Raji (cell line): ENCODE measurements around the gene ZNF628.
A peak's percentile ranks its signal among the peaks of the same experiment; 100 is the strongest.

ENCODE experiments used
- POLR2A ChIP-seq: IDR thresholded peaks from 2 replicates; pipeline ENCODE4 v1.6.1; 2011; ENCODE audit warnings: low read depth, low read length, control low read depth; ENCODE audit not compliant: insufficient read depth

ZNF628 gene

GRCh38 chr19:55504981-55505380 lies 28.6 kb downstream of the ZNF628 start:
- no peak for TF ChIP-seq POLR2A

- no peak for TF ChIP-seq POLR2A
Measured at GRCh38 chr19:55508120-55508519, 31.7 kb downstream of the ZNF628 start.

DNA sequence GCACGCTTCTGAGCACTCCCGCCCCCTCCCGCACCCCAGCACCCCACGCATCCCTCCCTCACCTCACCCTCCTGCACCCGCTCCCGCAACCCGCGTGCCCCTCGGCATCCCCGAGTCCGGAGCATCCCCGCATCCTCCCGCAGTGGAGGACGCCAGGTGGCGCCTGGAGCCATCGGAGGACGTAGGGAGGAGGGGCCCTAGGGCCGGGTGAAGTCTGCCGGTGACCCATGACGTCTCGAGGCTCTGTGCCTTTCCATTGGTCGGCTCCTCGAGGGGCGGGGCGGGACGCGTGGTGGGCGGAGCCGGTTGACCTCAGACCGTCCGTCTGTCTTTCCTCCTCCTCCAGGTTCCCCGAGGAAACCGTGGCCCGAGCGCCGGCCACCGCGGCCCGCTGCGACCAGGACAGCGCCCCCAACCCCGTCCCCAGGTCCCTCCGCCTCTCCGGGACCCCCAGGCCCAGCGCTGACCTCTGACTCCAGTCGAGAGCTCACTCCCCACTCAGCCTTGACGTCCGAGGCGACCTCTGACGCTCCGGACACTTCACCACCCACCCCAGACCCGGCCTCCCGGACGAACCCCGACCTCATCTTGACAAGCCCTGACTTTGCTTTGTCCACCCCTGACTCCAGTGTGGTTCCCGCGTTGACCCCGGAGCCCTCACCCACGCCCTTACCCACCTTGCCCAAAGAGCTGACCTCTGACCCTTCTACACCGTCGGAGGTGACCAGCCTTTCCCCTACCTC lies 40.6 kb downstream of the ZNF628 start:
- TF ChIP-seq POLR2A = peak; percentile 49

DNA sequence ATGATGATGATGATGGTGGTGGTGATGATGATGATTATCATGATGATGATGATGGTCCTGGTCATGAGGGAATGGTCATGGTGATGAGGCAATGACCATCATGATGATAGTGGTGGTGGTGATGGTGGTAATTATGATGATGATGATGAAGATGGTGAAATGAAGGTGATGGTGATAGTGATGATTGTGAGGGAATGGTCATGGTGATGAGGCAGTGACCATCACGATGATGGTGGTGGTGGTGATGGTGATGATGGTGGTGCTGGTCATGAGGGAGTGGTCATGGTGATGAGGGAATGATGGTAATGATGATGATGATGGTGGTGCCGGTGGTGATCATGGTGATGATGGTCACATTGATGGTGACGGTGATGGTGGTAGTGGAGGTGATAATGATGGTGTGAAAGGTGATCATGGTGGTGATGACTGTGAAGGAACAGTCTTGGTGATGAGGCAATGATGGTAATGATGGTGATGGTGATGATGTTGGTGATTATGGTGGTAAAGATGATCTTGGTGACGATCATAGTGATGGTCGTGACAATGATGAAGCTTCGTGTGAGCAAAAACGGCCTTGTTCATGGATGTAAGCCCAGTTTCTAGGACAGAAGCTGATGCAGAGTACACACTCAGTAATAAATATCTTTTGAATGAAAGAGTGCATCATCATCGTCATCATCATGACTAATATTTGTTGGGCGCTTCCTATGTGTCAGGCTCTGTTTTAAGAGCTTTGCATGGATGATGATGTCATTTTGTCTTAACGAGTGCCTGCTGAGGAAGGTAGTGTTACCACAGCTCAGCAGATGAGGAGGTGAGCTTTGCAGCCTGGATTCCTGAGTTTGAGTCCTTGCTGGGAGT lies 43.3 kb downstream of the ZNF628 start:
- no peak for TF ChIP-seq POLR2A

DNA sequence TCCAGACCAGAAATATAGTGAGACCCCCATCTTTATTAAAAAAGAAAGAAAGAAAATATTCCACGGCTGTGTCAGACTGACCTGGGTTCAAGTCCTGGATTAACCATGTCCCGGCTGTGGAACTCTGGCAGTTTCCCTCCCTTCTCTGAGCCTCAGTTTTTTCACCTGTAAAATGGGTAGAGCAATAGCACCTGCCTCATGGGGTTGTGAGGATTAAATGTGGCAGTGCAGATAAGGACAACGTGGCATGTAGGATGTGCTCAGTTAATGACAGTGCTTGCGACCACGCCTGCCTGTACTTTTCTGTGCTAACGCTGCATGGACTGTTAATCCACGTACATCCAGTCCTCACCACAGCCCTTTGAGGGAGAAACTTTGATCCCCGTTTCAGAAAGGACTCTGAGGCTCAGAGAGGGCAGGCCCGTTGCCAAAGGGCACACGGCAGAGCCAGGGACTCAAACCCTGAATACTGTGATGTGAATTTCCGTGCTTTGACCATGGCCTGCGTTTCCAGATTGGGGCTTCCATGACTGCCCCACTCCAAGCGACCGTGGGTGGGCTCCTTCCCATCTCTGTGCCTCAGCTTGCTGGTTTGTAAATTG lies 44.4 kb downstream of the ZNF628 start:
- no peak for TF ChIP-seq POLR2A

DNA sequence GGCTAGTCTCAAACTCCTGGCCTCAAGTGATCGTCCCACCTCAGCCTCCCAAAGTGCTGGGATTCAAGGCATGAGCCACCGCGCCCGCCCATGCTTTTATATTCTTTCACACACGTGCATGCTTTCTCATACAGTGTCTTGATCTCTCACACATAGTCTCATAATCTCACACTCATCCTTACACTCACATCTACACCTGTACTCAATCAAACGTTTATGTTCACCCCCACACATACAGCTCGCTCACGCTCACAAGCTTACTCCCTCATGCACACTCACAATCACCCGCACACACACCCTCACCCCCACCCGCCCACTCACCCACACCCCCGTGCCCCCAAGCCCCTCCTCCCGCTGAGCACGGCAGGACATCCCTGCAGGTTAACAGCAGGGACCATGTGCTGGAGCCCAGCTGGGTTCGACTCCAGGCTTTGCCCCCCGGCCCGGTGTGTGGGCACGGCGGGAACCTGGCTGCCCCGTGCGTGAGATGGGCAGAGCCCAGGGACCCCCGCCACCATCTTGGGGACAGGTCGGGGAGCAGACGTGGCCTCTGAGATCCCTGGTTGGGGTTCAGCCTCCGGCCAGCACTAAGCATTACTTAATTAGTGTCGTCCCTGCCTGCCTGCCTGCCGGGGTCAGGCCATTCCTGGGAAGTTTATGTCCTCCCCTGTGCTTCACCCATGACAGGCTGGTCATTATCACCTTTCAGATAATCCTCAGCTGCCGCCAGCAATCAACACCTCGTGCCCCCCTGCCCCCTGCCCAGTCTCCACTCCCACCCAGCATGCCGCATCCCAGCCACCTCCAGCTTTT lies 49.1 kb downstream of the ZNF628 start:
- no peak for TF ChIP-seq POLR2A

DNA sequence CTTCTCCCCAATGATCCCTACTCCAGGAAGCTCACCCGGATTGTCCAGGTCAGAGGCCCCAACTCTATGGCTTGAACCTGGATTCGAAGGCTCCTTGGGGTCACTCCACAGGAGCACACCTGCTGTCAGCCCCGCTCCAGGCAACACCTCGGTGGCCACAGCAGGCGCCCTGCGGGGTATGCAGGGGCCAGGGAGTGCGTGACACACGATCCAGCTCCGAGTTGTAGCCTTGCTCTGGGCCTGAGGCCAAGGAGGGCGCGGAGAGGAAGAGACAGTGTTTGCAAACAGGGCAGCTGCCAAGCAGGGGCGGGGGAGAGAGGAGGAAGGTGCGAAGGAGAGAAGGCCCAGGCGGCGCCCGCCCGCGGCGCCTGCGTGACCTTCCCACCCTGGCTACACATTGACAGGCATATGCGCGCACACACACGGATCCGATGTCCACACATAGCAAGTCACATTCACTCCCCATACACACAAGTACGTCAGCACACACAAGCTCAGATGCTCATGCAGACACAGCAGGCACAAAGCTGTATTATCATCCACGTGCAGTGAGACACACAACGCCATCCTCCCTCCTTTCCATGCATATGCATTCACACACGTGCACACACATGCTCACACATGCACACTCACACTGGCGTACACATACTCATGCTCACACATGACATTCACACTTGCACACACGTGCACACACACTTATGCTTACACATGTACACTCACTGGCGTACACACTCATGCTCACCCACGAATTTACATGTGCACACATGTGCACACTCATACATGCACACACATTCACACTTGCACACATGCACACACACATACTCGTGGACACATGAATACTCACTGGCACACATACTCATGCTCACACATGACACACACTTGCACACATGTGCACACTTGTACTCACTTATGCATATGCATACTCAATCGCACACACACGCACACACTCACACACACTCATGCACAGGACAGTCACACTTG lies 50.1 kb downstream of the ZNF628 start:
- TF ChIP-seq POLR2A = no peak

- TF ChIP-seq POLR2A = no peak
Measured at GRCh38 chr19:55527197-55528029, 51.0 kb downstream of the ZNF628 start.

- no peak for TF ChIP-seq POLR2A
Measured at GRCh38 chr19:55528030-55528803, 51.8 kb downstream of the ZNF628 start.

- TF ChIP-seq POLR2A = no peak
Measured at GRCh38 chr19:55529636-55530234, 53.3 kb downstream of the ZNF628 start.

DNA sequence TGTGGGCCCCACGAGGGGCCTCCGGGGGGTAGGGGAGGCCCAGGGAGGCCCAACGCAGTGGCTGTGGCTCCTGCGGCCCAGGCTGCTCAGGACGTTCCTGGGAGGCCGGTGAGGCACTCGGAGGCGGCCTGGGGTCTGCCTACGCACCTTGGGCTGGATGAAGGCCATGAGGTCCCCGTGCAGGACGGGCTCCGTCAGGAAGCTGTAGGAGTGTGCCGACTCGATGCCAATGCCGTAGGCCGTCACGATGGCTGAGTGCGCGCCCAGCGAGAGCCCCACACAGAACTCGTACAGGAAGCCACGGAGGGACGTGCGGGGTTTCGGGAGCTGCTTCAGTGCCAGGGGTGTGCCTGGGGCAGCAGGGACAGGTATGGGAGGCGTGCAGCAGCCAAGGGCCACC lies 54.6 kb downstream of the ZNF628 start:
- TF ChIP-seq POLR2A = no peak
